MM.1S (cell line): ENCODE measurements around the gene KIAA1328.

Source experiments
- DNase-seq: peaks from one replicate; pipeline ENCODE4 v3.0.0-alpha.2; 2015
- H2AFZ ChIP-seq: fragments of 300-600 bp; sonication (generic); 2 replicates; pipeline ENCODE4 v1.6.0; 2016; ENCODE audit warnings: antibody characterized with exemption, low read length
- H3F3A ChIP-seq: fragments of 300-600 bp; sonication (generic); 2 replicates; pipeline ENCODE4 v1.6.1; 2016; ENCODE audit warnings: mild to moderate bottlenecking, antibody characterized with exemption, low read length, moderate library complexity, mixed read lengths; ENCODE audit not compliant: insufficient read depth
- H3K27ac ChIP-seq: fragments of 300-600 bp; sonication (generic); 2 replicates; pipeline ENCODE4 v1.5.1; 2016; ENCODE audit warnings: mild to moderate bottlenecking, low read length
- H3K27me3 ChIP-seq: fragments of 300-600 bp; sonication (generic); replicated peaks from 2 replicates; pipeline ENCODE4 v1.6.0; 2016; ENCODE audit warnings: low read length; ENCODE audit not compliant: insufficient read depth
- H3K36me3 ChIP-seq: fragments of 300-600 bp; sonication (generic); replicated peaks from 2 replicates; pipeline ENCODE4 v1.6.1; 2016; ENCODE audit warnings: mild to moderate bottlenecking, low read length, mixed read lengths; ENCODE audit not compliant: insufficient read depth
- H3K4me1 ChIP-seq: fragments of 300-600 bp; sonication (generic); 2 replicates; pipeline ENCODE4 v1.6.1; 2016; ENCODE audit warnings: low read length, mixed read lengths
- H3K4me2 ChIP-seq: fragments of 300-600 bp; sonication (generic); 2 replicates; pipeline ENCODE4 v1.6.0; 2016; ENCODE audit warnings: low read depth, low read length
- H3K4me3 ChIP-seq: fragments of 300-600 bp; sonication (generic); 2 replicates; pipeline ENCODE4 v1.5.1; 2016; ENCODE audit warnings: low read length, mixed read lengths
- H3K79me2 ChIP-seq: fragments of 300-600 bp; sonication (generic); 2 replicates; pipeline ENCODE4 v1.6.1; 2016; ENCODE audit warnings: mixed run types, low read length, mixed read lengths
- H3K9ac ChIP-seq: fragments of 300-600 bp; sonication (generic); 2 replicates; pipeline ENCODE4 v1.6.1; 2016; ENCODE audit warnings: low read length, mixed read lengths
- H3K9me2 ChIP-seq: fragments of 300-600 bp; sonication (generic); replicated peaks from 2 replicates; pipeline ENCODE4 v1.6.1; 2016; ENCODE audit warnings: mild to moderate bottlenecking, low read length, mixed read lengths; ENCODE audit not compliant: insufficient read depth
- H3K9me3 ChIP-seq: fragments of 300-600 bp; sonication (generic); replicated peaks from 2 replicates; pipeline ENCODE4 v1.6.1; 2016; ENCODE audit warnings: mild to moderate bottlenecking, low read length, mixed read lengths; ENCODE audit not compliant: insufficient read depth
- H4K20me1 ChIP-seq: fragments of 300-600 bp; sonication (generic); 2 replicates; pipeline ENCODE4 v1.6.1; 2016; ENCODE audit warnings: mild to moderate bottlenecking, low read length, moderate library complexity, mixed read lengths; ENCODE audit not compliant: insufficient read depth
- EZH2 ChIP-seq: fragments of 300-600 bp; sonication (generic); optimal IDR thresholded peaks from 2 replicates; pipeline ENCODE3; 2017; ENCODE audit warnings: low read depth, mild to moderate bottlenecking, antibody characterized with exemption, low read length, mixed read lengths
- EZH2phosphoT487 ChIP-seq: fragments of 300-600 bp; sonication (generic); IDR thresholded peaks from 2 replicates; pipeline ENCODE4 v1.6.1; 2018; ENCODE audit warnings: antibody characterized with exemption, low read length
- TF ChIP-seq, protein P1 (sequence below): fragments of 300-600 bp; sonication (generic); IDR thresholded peaks from 2 replicates; pipeline ENCODE4 v1.5.1; 2016; ENCODE audit warnings: antibody characterized with exemption, low read length, mixed read lengths

Gene KIAA1328

GRCh38 chr18:37265382-37265781 lies 436.5 kb downstream of the KIAA1328 start:
- H3K4me1 ChIP-seq = no peaks in the 10 kb centered on the region
- no peaks in the 10 kb centered on the region for H3F3A ChIP-seq
- no peak overlapping the region for H2AFZ ChIP-seq
- no peaks in the 10 kb centered on the region for H3K79me2 ChIP-seq
- no peaks in the 10 kb centered on the region for H4K20me1 ChIP-seq
- H3K27me3 ChIP-seq = no peaks in the 10 kb centered on the region
- DNase-seq = no peak
- H3K4me2 ChIP-seq = no peak overlapping the region
- H3K27ac ChIP-seq = no peak overlapping the region
- H3K9me2 ChIP-seq = no peaks in the 10 kb centered on the region
- TF ChIP-seq EZH2 (no peak), EZH2phosphoT487 (no peak)
- TF ChIP-seq, protein P1, sequence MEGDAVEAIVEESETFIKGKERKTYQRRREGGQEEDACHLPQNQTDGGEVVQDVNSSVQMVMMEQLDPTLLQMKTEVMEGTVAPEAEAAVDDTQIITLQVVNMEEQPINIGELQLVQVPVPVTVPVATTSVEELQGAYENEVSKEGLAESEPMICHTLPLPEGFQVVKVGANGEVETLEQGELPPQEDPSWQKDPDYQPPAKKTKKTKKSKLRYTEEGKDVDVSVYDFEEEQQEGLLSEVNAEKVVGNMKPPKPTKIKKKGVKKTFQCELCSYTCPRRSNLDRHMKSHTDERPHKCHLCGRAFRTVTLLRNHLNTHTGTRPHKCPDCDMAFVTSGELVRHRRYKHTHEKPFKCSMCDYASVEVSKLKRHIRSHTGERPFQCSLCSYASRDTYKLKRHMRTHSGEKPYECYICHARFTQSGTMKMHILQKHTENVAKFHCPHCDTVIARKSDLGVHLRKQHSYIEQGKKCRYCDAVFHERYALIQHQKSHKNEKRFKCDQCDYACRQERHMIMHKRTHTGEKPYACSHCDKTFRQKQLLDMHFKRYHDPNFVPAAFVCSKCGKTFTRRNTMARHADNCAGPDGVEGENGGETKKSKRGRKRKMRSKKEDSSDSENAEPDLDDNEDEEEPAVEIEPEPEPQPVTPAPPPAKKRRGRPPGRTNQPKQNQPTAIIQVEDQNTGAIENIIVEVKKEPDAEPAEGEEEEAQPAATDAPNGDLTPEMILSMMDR = no peak
- H3K36me3 ChIP-seq = no peaks in the 10 kb centered on the region
- H3K9me3 ChIP-seq = no peaks in the 10 kb centered on the region
- no peak overlapping the region for H3K4me3 ChIP-seq
- H3K9ac ChIP-seq = no peak overlapping the region

GRCh38 chr18:37266290-37266689 lies 437.4 kb downstream of the KIAA1328 start:
- DNase-seq = no peak
- Histone ChIP-seq H3K4me1 (no peaks in the 10 kb centered on the region), H3K4me3 (no peak overlapping the region), H3K27ac (no peak overlapping the region), H3K9me2 (no peaks in the 10 kb centered on the region), H3K9ac (no peak overlapping the region), H3K27me3 (no peaks in the 10 kb centered on the region), H3K79me2 (no peaks in the 10 kb centered on the region), H4K20me1 (no peaks in the 10 kb centered on the region), H3K9me3 (no peaks in the 10 kb centered on the region), H2AFZ (no peak overlapping the region), H3K36me3 (no peaks in the 10 kb centered on the region), H3K4me2 (no peak overlapping the region), H3F3A (no peaks in the 10 kb centered on the region)
- TF ChIP-seq, protein P1 = no peak
- TF ChIP-seq EZH2phosphoT487 (no peak), EZH2 (no peak)

DNA sequence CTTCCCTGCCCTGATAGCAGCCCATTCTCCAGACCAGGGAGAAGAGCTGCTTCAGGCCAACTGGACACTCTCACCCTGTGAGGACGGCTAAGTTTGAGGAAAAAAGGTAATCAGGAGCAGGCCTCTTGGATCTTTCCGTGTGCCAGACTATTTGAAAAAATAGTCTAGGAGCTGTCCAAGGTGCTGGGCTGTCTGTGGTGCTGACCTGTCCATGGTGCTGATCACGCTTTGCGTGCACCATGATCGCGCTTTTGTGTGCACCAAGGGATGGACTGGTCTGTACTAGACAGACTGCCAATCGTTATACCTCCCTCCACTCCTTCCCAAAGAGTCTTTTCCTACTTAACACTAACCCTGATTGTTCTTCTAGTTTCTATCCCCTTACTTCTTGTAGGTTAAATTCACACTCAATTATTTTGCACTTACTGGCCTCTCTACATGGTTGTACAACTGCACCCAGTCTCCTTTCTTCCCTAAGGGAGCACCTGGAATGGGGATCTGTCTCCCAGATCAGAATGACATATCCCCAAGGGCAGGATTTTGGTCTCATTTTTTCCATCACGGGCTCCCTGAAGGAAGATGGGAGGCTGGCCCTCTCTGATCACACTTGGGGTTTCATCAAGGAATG lies 441.2 kb downstream of the KIAA1328 start:
- Histone ChIP-seq H3K79me2 (no peaks in the 10 kb centered on the region), H3K36me3 (no peaks in the 10 kb centered on the region), H3K4me3 (no peak overlapping the region), H3K9ac (no peak overlapping the region), H3K4me1 (no peaks in the 10 kb centered on the region), H3K27ac (no peak overlapping the region), H2AFZ (no peak overlapping the region), H3F3A (no peaks in the 10 kb centered on the region), H3K4me2 (no peak overlapping the region), H3K9me2 (no peaks in the 10 kb centered on the region), H3K9me3 (no peaks in the 10 kb centered on the region), H4K20me1 (no peaks in the 10 kb centered on the region), H3K27me3 (no peaks in the 10 kb centered on the region)
- TF ChIP-seq EZH2 (no peak), EZH2phosphoT487 (no peak)
- TF ChIP-seq, protein P1 = no peak
- DNase-seq = peak; percentile 52
